Tibial nerve (tissue), 4 donors: ENCODE measurements around the gene ALDH8A1. TPM values are rescaled to one million over a fixed set of nuclear protein-coding genes. Genes with fewer than 3 reads are reported as not detected.

Experiments
- DNase-seq, 2 donors: peaks; one replicate each; pipeline ENCODE4 v3.0.0-alpha.2; 2019; ENCODE audit warnings: low spot score in 2 of 2
- H3K27ac ChIP-seq, 4 donors: fragments of 200-600 bp; sonication (generic) in 3 of 4; one replicate each; pipeline ENCODE4 v1.5.1; 2017 to 2019; ENCODE audit warnings: mild to moderate bottlenecking in 1 of 4
- H3K27me3 ChIP-seq, 2 donors: fragments of 200-600 bp; sonication (generic) in 1 of 2; one replicate each; pipeline versions ENCODE4 v1.5.1 to v1.6.0; 2017 to 2019
- H3K36me3 ChIP-seq, 3 donors: fragments of 200-600 bp; sonication (generic); one replicate each; pipeline ENCODE4 v1.5.1; 2018 to 2019
- H3K4me1 ChIP-seq, 4 donors: fragments of 200-600 bp; sonication (generic) in 3 of 4; one replicate each; pipeline ENCODE4 v1.5.1; 2017 to 2019
- H3K4me3 ChIP-seq, 4 donors: fragments of 200-600 bp; sonication (generic) in 3 of 4; one replicate each; pipeline ENCODE4 v1.5.1; 2017 to 2019; ENCODE audit warnings: mild to moderate bottlenecking in 1 of 4, moderate library complexity in 1 of 4
- H3K9me3 ChIP-seq, 4 donors: fragments of 200-600 bp; sonication (generic) in 3 of 4; one replicate each; pipeline ENCODE4 v1.5.1; 2017 to 2019
- EP300 ChIP-seq, 2 donors: sonication (generic); formaldehyde crosslinking; IDR thresholded peaks; one replicate each; pipeline ENCODE4 v1.6.1; 2017; ENCODE audit warnings: antibody characterized with exemption in 2 of 2, mild to moderate bottlenecking in 1 of 2
- POLR2A ChIP-seq, 2 donors: fragments of 450-650 bp; IDR thresholded peaks; one replicate each; pipeline ENCODE4 v1.6.1; 2017; ENCODE audit warnings: antibody characterized with exemption in 2 of 2, mild to moderate bottlenecking in 2 of 2, moderate library complexity in 2 of 2
- WGBS, 2 donors: methylation state at CpG; one replicate each; pipeline ENCODE4 v1.1.5; 2018; 5-methylcytosine and 5-hydroxymethylcytosine counted together
- total RNA-seq, 4 donors: library from RNA; depleted of rRNA; stranded (reverse); fragments of >200 nt; gene quantifications; one replicate each; pipeline ENCODE4 v1.1.0, GENCODE V29; 2016
- TF ChIP-seq, protein P1 (sequence below), 5 experiments: fragments of 200-600 bp in 3 of 5; fragments of 450-650 bp in 2 of 5; sonication (generic) in 3 of 5; IDR thresholded peaks; one replicate each; pipeline ENCODE4 v1.5.1; 2016 to 2019; ENCODE audit warnings: antibody characterized with exemption in 5 of 5, mild to moderate bottlenecking in 3 of 5, moderate library complexity in 2 of 5

Gene ALDH8A1
- total RNA-seq, 4 donors from 2014 or later: 0.90 to 4.2 (median 2.3) TPM

DNA sequence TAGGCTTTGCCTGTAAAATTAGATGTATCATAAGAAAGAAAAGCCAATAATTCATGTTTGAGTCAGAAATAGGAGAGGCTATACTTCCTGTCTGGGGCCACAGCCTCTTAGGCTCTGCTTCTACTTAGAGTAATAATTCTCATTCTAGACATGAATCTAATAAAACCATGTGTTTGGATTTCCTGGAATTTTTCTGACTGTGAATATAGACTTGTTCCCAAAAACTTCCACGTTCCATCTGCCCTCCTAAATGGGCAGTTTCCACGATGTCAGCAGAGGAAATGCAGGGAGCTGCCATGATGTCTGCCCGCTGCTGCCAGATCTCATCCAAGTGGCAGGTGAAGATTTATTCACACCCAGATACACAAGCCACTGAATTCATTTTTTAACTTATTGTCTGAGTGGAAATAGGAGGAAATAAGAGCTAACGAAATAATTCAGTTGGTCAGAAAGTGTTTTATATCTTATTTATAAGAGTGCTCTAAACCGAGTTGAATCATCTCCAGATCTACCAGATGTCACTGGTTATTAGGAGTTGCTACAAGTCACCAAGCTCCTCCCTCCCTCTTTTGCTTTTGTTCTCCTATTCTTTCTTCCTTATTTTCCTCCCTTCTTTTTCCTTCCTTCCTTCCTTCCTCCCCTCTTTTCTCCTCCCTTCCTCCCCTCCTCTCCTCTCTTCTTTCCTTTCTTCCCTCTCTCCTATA lies 69.3 kb downstream of the ALDH8A1 start:
- H3K27ac ChIP-seq: no peak overlapping the region
- no peaks in the 10 kb centered on the region for H3K27me3 ChIP-seq
- no peak for DNase-seq
- TF ChIP-seq, protein P1, sequence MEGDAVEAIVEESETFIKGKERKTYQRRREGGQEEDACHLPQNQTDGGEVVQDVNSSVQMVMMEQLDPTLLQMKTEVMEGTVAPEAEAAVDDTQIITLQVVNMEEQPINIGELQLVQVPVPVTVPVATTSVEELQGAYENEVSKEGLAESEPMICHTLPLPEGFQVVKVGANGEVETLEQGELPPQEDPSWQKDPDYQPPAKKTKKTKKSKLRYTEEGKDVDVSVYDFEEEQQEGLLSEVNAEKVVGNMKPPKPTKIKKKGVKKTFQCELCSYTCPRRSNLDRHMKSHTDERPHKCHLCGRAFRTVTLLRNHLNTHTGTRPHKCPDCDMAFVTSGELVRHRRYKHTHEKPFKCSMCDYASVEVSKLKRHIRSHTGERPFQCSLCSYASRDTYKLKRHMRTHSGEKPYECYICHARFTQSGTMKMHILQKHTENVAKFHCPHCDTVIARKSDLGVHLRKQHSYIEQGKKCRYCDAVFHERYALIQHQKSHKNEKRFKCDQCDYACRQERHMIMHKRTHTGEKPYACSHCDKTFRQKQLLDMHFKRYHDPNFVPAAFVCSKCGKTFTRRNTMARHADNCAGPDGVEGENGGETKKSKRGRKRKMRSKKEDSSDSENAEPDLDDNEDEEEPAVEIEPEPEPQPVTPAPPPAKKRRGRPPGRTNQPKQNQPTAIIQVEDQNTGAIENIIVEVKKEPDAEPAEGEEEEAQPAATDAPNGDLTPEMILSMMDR (IDR thresholded peaks at IDR 0.05): no peak
- TF ChIP-seq POLR2A (IDR thresholded peaks at IDR 0.05) (no peak), EP300 (IDR thresholded peaks at IDR 0.05) (no peak)
- no peaks in the 10 kb centered on the region for H3K36me3 ChIP-seq
- H3K9me3 ChIP-seq: no peaks in the 10 kb centered on the region
- H3K4me3 ChIP-seq: no peak overlapping the region
- H3K4me1 ChIP-seq: peaks cover 0 to 7% (median 0%) of the 10 kb centered on the region in 4 donors
- WGBS, 2 donors: 68% methylated on average over 5 of the region's 5 CpGs

DNA sequence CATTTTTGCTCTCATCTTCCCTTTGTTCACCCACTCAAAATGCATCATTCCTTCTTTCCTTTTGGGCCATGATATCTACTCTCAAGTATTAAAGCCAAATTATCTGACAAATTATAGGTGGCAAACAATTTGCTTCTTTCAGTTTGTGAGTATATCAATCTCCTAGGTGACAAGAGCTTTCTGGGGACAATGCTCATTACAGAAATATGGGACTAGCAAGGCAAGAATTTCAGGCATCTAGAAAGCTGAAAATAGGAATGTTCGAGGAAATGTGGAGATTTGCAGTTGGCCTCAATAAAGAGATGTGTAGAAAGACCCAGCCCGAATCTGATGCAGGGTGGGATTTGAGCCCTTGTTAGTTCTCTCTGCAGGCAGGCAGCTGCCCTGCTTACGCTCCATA lies 71.8 kb downstream of the ALDH8A1 start:
- H3K36me3 ChIP-seq: no peaks in the 10 kb centered on the region
- no peak overlapping the region for H3K27ac ChIP-seq
- H3K4me1 ChIP-seq: peaks cover 0 to 7% (median 0%) of the 10 kb centered on the region in 4 donors
- no peak for TF ChIP-seq EP300 (IDR thresholded peaks at IDR 0.05)
- TF ChIP-seq, protein P1 (IDR thresholded peaks at IDR 0.05): no peak
- TF ChIP-seq POLR2A (IDR thresholded peaks at IDR 0.05): no peak
- H3K27me3 ChIP-seq: no peaks in the 10 kb centered on the region
- H3K4me3 ChIP-seq: no peak overlapping the region
- WGBS, 2 donors: 51 to 57% methylated on average over 3 of the region's 3 CpGs
- DNase-seq: no peak
- no peaks in the 10 kb centered on the region for H3K9me3 ChIP-seq

DNA sequence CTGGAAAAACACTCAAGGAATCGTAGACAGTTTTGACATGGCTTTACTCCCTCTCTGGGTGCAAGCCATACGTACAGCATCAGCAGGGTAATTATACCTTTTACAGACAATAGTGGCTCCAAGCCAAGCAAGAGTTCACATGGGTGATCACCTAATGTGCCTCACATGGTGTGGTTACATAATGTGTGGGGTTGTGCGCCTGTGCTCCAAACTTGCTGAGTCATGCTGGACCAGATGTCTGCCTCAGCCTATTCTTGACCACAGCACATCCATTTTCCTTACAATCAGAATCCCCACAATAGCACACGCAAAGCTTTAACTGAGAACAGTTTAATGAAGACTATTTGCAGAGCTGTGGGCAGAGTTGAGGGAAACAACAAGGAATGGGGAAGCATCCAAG lies 74.5 kb downstream of the ALDH8A1 start:
- Histone ChIP-seq H3K27ac (no peak overlapping the region), H3K4me1 (no peaks in the 10 kb centered on the region), H3K36me3 (no peaks in the 10 kb centered on the region), H3K9me3 (no peaks in the 10 kb centered on the region), H3K27me3 (no peaks in the 10 kb centered on the region), H3K4me3 (no peak overlapping the region)
- no peak for DNase-seq
- TF ChIP-seq, protein P1 (IDR thresholded peaks at IDR 0.05): no peak
- TF ChIP-seq POLR2A (IDR thresholded peaks at IDR 0.05) (no peak), EP300 (IDR thresholded peaks at IDR 0.05) (no peak)
- 90 to 93% methylated on average over 4 of the region's 4 CpGs for WGBS, 2 donors

DNA sequence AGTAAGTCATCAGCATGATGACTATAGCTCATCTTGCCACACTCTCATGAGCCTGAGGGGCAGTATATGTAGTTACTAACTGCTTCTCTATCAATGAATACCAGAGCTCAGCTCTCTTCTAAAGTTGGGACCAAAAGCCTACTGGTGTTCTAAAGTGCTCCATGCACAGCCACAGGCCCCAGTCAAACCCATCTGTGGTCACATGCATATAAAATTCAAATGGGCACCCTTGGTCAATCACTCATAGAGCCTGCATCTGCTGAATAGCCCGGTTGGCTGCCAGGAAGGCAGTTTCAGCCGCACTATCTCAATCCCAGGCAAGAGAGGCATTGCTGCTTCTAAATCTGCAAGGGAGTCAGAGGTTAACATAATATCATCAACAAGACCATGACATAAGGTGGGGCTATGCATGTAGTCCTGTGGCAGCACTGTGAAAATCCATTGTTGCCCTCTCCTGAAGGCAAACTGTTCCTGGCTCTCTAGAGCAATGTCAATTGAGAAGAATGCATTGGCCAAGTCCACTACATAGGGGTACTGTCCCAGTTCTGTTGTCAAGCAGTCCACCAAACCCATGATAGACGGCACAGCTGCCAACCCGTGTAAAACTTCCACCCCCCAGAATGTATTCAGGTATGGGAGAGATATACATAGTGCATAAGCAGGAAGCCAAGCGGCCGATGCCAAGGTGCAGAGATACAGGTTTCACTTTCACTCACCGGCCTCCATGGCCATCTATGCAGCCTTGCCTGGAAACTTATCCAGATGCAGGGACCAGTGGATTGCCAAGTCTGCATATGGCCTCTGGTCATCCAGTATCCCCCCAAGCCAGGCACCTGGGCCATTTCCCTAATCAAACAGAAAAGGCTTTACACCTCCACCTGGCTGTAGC lies 76.2 kb downstream of the ALDH8A1 start:
- WGBS, 2 donors: 94% methylated on average over 7 of the region's 7 CpGs
- no peak for DNase-seq
- no peak overlapping the region for H3K27ac ChIP-seq

More for the DNA sequence above, 76.2 kb downstream of the ALDH8A1 start:
- H3K36me3 ChIP-seq: no peaks in the 10 kb centered on the region
- H3K9me3 ChIP-seq: no peaks in the 10 kb centered on the region
- TF ChIP-seq, protein P1 (IDR thresholded peaks at IDR 0.05): no peak
- TF ChIP-seq POLR2A (IDR thresholded peaks at IDR 0.05) (no peak), EP300 (IDR thresholded peaks at IDR 0.05) (no peak)
- H3K27me3 ChIP-seq: no peaks in the 10 kb centered on the region
- no peaks in the 10 kb centered on the region for H3K4me1 ChIP-seq
- no peak overlapping the region for H3K4me3 ChIP-seq
